Anterior cingulate cortex (tissue), 58 donors: ENCODE data around the gene LPP.

ENCODE experiments used
- DNase-seq, 58 donors: peaks; one replicate each; lab custom pipeline; 2025; lab: John Stamatoyannopoulos, UW

Gene LPP

DNA sequence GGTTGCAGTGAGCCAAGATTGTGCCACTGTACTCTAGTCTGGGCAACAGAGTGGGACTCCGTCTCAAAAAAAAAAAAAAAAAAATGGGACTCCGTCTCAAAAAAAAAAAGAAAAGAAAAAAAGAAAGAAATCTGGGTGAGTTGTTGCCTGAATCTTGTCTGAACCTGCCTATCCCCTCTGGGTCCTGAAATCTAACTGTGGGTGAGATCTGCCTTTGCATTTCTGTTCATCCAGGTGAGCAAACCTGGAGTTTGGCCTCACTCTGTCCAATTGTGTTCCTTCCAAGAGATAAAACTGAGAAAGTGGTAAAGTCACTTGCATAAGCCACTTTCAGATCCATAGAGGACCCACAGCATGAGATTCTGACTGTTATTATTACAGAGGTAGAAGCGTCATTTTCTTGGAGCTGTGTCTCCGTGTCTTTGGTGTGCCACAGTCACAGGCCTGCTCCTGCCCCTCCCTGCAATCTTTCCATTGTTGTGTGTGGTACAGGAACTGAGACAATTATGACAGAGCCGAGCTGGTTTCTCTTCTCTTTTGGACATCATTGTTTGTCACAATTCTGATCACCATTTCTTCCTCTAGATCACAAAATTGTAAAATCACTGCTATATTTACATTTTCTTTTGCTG, 235.9 kb downstream of the LPP start:
- DNase-seq = peak in 12 of 58 donors; percentile 1 to 29 (median 12)

DNA sequence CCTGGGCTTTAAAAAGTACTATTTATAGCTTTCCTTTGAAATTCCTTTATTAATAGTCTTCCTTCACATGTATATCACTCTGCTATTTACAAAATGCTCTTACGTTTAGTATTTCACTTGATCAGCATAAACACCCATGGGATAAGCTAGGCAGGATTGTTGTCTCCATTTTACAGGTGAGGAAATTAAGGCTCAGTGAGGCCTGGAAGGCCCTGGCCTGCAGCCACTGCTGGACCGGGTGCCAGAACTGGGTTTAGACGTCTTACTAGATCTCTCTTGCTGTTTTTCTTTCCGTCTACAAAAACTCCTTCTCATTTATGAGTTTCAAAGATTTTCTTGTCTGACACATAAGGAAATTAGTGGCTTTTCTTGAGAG, 236.4 kb downstream of the LPP start:
- no peak for DNase-seq

DNA sequence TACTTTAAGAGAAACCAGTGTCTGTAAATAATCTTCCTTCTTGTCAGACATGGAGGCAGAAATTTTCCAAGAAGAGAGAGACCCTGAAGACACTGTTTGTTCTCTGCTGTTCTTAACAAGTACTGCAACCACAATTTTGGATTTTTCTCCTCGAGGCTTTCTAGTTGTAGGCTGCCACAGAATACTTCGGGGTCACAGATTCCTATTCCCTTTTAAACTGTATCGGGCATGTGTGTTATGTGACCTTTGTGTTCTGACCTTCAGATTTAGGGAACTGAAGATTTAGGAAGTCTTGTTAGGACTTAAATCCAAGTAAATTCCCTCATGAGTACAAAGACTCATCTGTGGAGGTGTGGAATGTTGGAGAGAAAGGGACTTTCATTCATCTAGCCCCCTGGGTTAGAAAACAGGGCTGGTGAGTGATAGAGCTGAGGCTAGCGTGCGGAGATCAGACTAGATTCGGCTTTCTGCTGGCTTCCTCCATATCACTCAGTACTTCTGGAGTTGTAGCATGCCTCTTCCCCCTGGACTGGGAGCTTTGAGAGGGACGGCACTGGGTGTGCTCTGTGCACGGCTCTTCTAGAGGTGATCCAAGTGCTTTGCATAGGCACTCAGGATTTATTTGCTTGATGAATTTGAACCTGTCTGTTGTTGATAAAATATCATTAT, 237.0 kb downstream of the LPP start:
- no peak for DNase-seq

DNA sequence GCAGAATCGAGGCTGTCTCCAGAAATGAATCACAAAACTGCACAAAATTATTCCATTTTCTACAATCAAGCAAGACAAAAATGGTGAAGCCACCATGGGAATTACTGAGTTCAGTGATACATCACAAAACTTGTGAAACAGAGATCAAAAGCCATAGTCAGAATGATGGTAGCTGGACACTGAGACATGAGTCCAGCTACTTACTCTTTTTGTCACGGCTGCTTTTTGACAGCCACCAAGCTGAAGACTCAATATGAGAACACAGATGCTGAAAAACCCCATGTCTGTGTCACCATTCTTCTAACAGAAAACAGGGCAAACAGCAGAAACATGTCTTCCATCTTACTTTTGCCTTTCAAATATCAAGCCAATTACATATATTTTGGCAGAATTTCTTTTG, 237.6 kb downstream of the LPP start:
- no peak for DNase-seq

DNA sequence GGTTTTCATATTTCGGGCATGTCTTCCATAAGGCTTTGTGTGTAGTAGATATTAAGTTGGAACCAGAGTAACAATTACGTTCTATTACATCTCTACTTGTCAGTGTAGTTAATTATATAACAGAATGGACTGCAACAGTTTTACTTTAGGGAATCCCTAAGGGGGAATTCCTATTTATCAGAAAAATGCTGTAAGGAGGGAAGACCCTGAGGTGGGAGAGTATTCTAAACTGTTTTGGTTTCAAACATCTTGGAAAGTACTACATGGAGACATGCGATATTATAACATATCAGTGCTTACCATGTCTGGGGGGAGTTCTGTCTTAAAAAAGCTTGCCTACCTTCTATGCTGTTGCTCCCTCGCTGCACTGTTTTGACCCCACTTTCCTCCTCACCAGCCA, 238.1 kb downstream of the LPP start:
- DNase-seq = no peak

DNA sequence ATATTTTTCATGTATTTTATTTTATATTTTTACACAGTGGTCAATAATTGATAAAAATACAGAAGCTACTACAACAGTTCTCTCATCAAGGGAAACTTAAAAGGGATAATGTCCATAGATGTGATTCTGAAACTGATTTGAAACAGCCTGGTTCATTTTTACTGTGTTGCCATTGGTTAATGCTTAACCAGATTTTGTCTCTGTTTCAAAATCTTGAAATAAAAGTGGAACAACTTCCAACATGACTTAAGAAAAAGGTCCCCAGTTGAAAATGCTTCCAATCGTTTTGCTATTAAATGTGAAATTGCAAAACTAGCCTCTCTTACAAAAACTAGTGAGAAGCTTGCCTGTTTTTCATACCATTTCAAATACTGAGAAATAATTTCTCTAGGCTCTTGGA, 240.7 kb downstream of the LPP start:
- no peak for DNase-seq

DNA sequence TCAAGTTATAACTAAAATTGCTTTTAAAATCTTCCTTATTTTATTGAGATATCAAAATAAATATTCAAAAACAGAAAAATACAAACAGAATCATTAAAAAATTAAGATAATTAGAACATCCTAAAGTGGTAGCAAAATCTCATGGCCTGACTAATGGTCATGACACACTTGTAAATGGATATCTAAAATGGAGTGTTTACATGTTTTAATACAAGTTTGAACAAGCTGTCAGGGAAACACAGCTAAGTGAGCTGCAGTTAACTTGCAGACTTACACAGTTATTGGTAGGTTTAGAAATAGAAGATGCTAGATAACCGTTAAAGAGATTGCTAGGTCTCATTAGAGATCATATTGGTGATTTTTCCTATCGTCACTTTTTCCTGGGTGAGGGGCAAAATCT, 242.3 kb downstream of the LPP start:
- no peak for DNase-seq

DNA sequence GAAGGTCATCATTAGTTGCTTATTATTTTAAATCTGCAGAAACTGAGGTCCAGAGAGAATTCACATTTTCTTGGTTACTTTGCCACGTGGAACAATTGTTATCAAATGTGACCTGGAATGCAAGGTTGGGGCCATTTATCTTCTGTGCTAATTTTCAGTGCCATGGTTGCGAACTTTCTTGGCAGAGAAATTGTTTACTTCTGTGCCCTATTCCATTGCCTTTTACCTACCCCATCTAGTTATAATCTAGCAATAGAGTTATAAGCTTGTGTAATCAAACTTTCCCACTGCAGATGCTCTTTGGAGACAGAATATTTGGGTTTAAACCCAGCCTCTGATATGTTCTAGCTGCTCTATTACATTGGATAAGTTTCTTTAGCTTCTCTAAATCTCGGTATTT, 242.9 kb downstream of the LPP start:
- no peak for DNase-seq

DNA sequence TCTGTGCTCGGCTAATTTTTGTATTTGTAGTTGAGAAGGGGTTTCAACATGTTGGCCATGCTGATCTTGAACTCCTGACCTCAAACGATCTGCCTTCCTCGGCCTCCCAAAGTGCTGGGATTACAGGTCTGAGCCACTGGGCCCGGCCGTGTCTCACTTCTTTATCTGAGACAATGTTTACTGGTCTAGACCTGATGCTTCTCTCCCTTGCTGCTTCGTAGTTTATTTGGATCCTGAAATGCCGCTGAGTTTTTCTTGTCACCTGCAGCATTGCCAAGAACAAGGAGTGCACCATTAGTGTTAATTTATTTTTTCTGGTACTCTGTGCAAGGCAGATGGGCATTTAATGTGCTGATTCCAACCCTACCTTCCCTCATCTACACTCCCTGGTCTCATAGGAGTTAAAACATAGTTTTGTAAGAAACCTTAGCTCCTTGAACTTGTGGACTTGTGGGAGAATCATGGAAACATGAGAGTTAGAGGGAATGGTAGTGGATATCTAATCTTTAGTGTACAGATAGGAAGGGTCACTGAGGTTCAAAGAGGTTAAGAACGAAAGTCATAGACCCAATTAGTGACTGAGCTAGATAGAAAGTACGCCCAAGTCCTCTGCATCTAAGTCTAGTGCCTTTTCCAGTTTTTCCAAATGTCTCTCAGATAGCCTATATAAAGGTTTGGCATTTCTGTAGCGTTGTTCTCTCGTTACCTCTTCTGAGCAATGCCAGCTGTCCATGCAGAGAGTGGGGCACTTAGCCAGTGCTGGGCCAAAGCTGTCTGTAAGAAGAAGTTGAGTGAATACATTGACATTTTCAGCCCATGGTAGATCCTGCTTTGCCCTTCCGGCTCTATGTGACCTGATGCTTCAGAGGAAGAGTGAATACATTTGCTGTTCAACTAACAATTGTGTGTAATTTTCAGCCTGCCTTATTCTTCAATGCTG, 244.1 kb downstream of the LPP start:
- DNase-seq = peak in 7 of 58 donors; percentile 8 to 26 (median 20)

DNA sequence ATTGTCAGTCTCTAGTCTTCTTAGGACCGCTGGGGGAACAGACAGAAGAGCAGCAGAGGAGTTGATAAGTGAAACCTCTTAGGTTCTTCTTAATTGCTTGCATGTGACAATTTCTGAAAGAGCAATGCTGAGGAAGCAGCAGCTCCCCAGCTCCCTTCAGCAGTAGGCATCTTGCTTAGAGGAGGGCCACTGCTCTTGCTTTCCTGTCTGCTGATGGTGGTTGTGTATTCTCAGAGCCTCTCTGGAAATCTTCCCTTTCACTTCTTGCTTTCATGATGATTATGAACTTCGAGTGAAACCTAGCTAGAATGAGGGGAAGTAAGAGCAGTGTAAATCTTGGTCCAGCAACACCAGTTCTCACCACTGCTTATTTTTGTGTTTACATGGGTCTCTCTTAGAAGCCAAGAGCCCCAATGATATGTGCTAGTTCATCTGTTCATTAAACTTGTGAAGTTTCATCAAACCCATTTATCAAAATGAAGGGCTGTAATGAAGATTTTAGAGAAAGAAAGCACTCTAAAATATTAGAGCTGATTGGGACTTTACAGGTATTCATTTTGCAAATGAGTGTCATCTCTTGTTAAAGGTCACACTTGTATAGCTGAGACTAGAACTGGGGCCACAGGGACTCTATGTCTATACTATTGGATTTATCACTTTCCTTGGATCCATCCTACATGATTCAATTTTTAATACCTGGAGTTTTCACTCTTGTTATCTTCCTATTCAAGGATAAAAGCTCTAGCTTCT, 246.7 kb downstream of the LPP start:
- peak in 1 of 58 donors; percentile 8 for DNase-seq

DNA sequence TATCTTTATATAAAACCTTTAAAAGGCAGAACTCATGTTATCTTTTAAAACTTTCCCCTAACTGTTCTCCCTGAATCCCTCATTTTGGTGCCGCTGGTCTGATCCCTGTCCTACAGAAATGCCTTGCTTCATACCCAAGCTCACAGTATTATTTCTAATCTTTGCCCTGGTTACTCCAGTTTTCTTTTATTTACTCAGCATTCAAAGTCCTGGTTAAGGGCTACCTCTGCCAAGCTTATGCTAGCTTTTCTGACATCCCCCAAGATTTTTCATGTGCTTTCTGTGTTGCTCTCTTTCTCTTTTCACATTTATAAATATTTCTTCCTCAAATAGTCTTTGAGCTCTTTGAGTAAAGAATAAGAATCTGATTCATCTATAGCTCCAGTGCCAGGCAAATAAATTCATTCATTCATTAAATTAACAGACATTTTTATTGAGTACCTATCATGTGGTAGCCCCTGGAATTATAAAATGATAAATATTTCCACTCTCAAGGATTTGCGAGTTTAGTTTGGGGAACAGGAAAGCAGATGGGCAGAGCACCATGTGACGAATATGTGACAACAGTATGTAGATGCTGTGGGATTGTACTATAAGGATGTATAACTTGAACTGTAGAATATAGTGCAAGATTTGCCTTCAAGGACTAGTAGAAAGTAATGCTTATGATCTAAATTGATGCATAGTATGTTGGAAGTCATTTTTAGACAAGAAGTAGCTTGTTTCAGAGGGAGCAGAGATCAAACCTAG, 247.5 kb downstream of the LPP start:
- no peak for DNase-seq

DNA sequence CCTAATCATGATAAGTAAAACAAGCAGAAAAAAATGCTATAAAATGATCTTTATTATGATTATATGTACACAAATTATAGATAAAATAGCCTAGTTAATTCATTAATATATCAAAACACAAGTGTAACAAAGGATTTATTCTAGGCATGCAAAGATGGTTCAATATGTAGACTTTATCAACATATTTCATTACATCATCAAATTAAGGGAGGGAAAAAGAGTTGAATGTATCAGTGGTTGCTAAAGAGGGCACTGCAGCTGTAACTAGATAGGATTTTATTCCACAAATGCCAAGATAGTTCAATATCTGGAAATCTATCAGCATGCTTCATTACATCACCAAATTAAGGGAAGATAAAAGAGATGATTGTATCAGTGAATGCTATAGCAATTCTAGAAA, 248.3 kb downstream of the LPP start:
- DNase-seq = no peak

DNA sequence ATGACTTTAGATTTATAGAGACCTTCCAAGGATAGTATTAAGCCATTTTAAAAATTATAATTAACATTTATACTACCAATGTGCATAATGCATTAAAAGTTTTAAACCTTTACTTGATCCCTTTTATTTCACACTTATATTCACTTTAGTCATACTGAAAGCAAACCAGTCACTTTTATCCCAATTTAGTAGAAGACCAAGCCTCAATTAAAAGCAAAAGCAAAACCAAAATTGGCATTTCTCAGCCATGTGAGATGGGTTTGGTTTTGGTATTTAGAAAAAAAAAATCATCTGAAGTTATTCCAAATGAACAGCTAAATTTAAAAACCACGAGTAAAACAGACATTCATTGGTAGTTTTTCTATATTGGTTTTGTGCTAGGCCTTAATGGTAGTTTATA, 249.4 kb downstream of the LPP start:
- DNase-seq = no peak

DNA sequence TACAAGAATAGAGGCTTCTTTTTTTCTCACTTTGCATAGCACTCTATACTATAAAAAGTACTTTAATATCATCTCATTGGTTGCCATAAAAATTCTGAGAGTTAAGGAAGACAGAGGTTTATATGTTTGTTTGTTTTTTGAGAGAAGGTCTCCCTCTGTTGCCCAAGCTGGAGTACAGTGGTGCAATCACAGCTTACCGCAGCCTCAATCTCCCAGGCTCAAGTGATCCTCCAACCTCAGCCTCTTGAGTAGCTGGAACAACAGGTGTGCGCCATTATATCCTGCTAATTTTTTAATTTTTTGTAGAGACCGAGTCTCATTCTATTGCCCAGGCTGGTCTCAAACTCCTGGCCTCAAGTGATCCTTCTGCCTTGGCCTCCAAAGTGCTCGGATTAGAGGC, 250.2 kb downstream of the LPP start:
- no peak for DNase-seq

DNA sequence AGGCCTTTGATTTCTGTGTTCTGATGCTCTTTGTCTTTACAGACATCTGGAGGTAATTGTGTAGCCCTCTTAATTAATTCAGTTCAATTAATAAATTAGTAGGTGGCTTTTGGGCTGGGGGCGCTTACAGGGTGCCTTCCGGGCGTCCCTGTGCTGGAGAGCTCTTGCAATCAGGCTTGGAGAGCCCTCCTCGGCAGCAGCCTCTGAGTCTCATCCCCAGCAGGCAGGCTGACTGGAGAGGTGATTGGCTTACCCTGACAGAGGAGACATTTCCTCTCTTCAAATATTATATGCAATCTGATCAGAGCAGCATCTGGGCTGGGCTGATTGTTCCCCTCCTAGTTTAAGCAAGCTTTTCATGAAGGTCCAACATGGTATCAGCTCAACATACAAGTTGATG, 250.7 kb downstream of the LPP start:
- no peak for DNase-seq

DNA sequence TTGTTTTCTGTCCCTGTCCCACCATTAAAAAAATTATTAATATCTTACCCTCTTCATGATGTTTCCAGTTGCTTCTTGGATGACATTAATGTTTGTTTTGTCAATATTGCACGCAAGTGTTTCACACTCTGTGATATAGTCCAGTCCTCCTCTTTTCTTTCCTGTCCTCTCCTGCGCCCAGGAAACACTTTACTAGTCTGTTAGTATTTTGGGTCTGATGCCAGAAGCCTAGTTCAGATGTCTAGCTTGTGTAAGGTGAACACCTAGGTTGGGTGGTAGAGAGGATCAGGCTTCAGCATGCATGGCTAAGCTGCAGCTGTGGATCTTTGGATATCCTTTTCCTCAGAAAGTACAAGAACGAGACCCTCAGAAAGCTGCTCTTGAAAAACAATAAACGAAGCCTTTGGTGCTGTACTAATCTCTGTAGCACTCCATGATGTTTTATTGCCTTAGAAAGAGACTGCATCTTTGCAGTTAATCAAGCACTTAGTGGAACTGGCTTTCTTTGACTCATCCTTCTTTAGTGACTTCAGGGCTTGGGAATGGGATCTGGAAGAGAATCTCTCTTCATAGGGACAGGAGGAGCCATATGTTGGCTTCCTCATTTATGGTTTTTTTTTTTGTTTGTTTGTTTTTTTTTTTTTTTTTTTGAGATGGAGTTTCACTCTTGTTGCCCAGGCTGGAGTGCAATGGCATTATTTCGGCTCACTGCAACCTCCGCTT, 253.4 kb downstream of the LPP start:
- no peak for DNase-seq

DNA sequence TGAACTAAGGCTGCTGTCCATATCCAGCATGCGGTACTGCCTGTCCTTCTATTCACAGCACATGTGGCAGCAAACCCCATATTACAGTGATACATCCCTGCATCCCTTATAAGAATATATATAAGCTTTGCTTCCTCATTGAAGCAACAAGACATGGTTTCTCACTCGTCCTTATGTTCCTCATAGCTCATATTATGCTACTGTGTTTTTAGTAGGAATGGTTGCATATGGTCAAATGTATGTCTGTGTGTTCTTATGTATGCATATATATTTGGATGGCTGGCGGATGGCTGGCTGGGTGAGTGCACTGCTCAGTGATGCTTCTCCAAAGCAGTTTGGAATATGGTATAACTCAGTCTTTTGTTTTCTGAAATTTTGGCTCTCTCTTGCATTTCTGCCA, 254.9 kb downstream of the LPP start:
- DNase-seq = no peak

DNA sequence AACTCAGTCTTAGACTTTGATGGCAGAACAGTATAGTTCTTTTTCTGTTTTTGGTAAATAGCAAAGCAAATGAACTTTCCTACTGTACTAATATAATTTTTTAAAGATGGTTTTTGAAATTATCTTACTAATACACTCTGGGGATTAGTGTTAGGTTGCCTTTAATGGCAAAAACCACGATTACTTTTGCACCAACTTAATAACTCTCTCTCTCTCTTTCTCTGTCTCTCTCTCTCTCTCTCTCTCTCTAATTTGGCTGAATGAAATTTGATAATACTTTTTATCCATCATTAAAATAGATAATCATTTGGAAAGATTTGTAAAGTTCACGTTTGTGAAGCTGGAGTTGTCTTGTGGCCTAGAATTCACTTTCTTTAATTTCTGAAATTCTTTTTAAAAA, 257.8 kb downstream of the LPP start:
- no peak for DNase-seq

DNA sequence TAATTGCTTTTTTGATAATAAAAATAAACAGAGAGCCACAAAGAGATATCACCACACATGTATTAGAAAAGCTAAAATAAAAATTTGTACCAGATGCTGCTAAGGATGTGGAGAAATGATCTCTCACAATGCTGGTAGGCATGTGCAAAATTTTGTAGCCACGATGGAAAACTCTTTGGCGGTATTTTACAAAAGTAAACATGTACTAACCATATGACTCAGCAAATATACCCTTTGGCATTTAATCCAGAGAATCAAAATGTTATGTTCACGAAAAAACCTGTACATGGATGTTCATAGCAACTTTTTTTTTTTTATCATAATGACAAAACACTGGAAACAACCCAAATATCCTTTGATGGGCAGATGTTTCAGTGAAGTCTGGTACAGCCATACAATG, 261.2 kb downstream of the LPP start:
- no peak for DNase-seq
